ENCODE measurements around the gene OR14K1. TPM values are rescaled to one million over a fixed set of nuclear protein-coding genes. Genes with fewer than 3 reads are reported as not detected.
"Not testable (repeated sequence)": the region's sequence is repeated elsewhere in the genome, so short reads cannot be mapped to it uniquely, and the experiment has no call there.

OR14K1 gene
- total RNA-seq, 1 donor from 2014 or later, result not detected

DNA sequence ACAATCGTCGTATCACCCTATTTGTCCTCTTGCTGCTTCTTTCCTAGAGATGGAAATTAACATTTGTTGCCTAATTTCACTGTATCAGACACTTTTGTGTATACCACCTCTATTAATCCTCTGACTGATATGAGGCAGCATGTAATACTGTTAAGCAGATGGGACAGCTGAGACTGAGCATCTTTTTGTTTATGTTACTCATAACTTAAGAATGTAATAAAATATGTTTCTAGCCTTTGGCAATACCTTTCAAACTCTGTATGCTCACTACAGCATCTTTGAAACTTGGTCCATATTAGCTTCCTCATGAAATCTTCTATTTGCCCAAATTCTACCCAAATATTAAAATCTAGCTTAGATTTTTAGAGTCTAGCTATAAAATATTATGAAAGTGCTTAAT, 2.3 kb downstream of the OR14K1 start:
- TF ChIP-seq, protein P1, sequence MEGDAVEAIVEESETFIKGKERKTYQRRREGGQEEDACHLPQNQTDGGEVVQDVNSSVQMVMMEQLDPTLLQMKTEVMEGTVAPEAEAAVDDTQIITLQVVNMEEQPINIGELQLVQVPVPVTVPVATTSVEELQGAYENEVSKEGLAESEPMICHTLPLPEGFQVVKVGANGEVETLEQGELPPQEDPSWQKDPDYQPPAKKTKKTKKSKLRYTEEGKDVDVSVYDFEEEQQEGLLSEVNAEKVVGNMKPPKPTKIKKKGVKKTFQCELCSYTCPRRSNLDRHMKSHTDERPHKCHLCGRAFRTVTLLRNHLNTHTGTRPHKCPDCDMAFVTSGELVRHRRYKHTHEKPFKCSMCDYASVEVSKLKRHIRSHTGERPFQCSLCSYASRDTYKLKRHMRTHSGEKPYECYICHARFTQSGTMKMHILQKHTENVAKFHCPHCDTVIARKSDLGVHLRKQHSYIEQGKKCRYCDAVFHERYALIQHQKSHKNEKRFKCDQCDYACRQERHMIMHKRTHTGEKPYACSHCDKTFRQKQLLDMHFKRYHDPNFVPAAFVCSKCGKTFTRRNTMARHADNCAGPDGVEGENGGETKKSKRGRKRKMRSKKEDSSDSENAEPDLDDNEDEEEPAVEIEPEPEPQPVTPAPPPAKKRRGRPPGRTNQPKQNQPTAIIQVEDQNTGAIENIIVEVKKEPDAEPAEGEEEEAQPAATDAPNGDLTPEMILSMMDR (conservative IDR thresholded peaks at IDR 0.05), result no peak
- DNase-seq (ENCODE audit: extremely low spot score, unreplicated experiment), result no peak
- Mint-ChIP-seq H3K27ac (no peak overlapping the region), H3K9me3 (no peaks in the 10 kb centered on the region), H3K27me3 (no peaks in the 10 kb centered on the region), H3K4me3 (no peak overlapping the region), H3K4me1 (ENCODE audit: unreplicated experiment) (no peaks in the 10 kb centered on the region), H3K36me3 (no peaks in the 10 kb centered on the region)

- Mint-ChIP-seq H3K9me3 (no peaks in the 10 kb centered on the region), H3K27ac (no peak overlapping the region), H3K36me3 (no peaks in the 10 kb centered on the region), H3K27me3 (no peaks in the 10 kb centered on the region), H3K4me3 (no peak overlapping the region), H3K4me1 (ENCODE audit: unreplicated experiment) (no peaks in the 10 kb centered on the region)
- DNase-seq (ENCODE audit: extremely low spot score, unreplicated experiment), result no peak
- TF ChIP-seq, protein P1 (conservative IDR thresholded peaks at IDR 0.05), result no peak
Measured at GRCh38 chr1:247741756-247742155, 3.3 kb downstream of the OR14K1 start.

GRCh38 chr1:247742215-247742760, 3.9 kb downstream of the OR14K1 start:
- H3K9me3 Mint-ChIP-seq; H3K27me3 Mint-ChIP-seq; DNase-seq (ENCODE audit: extremely low spot score, unreplicated experiment); H3K4me3 Mint-ChIP-seq; H3K4me1 Mint-ChIP-seq (ENCODE audit: unreplicated experiment); H3K27ac Mint-ChIP-seq; H3K36me3 Mint-ChIP-seq: not testable (repeated sequence)

- H3K36me3 Mint-ChIP-seq, result no peaks in the 10 kb centered on the region
- no peak overlapping the region for H3K4me3 Mint-ChIP-seq
- TF ChIP-seq, protein P1 (conservative IDR thresholded peaks at IDR 0.05), result no peak
- no peak overlapping the region for H3K27ac Mint-ChIP-seq
- H3K4me1 Mint-ChIP-seq (ENCODE audit: unreplicated experiment), result no peaks in the 10 kb centered on the region
- no peaks in the 10 kb centered on the region for H3K27me3 Mint-ChIP-seq
- no peaks in the 10 kb centered on the region for H3K9me3 Mint-ChIP-seq
- no peak for DNase-seq (ENCODE audit: extremely low spot score, unreplicated experiment)
Measured at GRCh38 chr1:247746391-247746935, 8.0 kb downstream of the OR14K1 start.

GRCh38 chr1:247747616-247748015, 9.2 kb downstream of the OR14K1 start:
- no peaks in the 10 kb centered on the region for H3K9me3 Mint-ChIP-seq
- no peak for DNase-seq (ENCODE audit: extremely low spot score, unreplicated experiment)
- no peak overlapping the region for H3K4me3 Mint-ChIP-seq
- H3K27me3 Mint-ChIP-seq, result no peaks in the 10 kb centered on the region
- no peaks in the 10 kb centered on the region for H3K4me1 Mint-ChIP-seq (ENCODE audit: unreplicated experiment)
- H3K27ac Mint-ChIP-seq, result no peak overlapping the region
- TF ChIP-seq, protein P1 (conservative IDR thresholded peaks at IDR 0.05), result no peak
- no peaks in the 10 kb centered on the region for H3K36me3 Mint-ChIP-seq

DNA sequence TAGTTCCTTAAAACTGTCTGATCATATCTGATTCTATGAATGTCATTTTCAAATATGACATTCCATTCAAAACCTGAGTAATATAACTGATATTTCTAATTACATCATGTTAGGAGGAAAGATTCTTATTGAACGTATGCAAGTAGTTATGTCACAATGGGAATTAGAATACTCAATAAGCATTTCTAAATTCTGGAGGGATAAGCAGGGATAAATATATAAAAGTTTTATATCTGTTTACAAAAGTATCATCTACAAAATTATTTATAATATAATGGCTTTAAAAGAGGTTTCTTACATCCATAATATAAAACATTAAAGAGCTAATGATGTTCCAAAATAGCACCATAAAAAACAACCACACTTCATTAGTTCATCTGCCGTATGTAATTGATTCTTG, 9.6 kb downstream of the OR14K1 start, which contains the start of gene OR14A2:
Gene OR14A2 (minus strand): TSS at position 101 of the 400 bp plus-strand sequence.
- no peak within 1 kb of the TSS for H3K27ac Mint-ChIP-seq
- no peak within 1 kb of the TSS for H3K4me3 Mint-ChIP-seq
- H3K36me3 Mint-ChIP-seq, result no peaks in the 10 kb centered on the region
- H3K27me3 Mint-ChIP-seq, result no peaks in the 10 kb centered on the region
- no peaks in the 10 kb centered on the region for H3K9me3 Mint-ChIP-seq
- H3K4me1 Mint-ChIP-seq (ENCODE audit: unreplicated experiment), result no peaks in the 10 kb centered on the region
- no peak for DNase-seq (ENCODE audit: extremely low spot score, unreplicated experiment)
- TF ChIP-seq, protein P1 (conservative IDR thresholded peaks at IDR 0.05), result no peak

All from type B pancreatic cell (in vitro differentiated cells).